B cell (primary cell): ENCODE data around the gene LBR.

Experiments used
- EZH2 ChIP-seq: IDR thresholded peaks from 2 replicates; pipeline ENCODE4 v1.6.1; 2012; ENCODE audit warnings: borderline replicate concordance, low read depth, mild to moderate bottlenecking, moderate library complexity, low read length; ENCODE audit not compliant: insufficient read depth, poor library complexity, severe bottlenecking
- TF ChIP-seq, protein P1 (sequence below): fragments of 200-600 bp; IDR thresholded peaks from one replicate; pipeline ENCODE4 v1.8.0; 2022; ENCODE audit warnings: antibody characterized with exemption, mild to moderate bottlenecking

DNA sequence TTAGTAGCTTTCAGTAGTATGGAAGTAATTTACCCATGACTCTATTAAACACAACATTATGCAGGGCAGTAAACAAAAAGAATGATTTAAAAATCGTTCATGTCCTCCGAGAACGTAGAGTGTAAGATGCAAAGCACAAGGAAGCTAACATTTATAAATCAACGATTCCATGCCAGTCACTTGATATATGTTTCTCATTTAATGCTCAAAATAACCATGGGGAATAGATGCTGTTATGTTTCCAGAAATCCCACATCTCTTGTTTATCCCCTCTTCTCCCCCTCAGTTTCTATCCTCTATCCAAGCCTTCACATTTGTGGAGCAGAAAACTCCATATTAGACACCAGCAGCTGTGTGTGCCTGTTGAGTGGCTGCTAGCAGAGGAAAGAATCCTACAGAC lies 52.8 kb downstream of the LBR start:
- TF ChIP-seq, protein P1, sequence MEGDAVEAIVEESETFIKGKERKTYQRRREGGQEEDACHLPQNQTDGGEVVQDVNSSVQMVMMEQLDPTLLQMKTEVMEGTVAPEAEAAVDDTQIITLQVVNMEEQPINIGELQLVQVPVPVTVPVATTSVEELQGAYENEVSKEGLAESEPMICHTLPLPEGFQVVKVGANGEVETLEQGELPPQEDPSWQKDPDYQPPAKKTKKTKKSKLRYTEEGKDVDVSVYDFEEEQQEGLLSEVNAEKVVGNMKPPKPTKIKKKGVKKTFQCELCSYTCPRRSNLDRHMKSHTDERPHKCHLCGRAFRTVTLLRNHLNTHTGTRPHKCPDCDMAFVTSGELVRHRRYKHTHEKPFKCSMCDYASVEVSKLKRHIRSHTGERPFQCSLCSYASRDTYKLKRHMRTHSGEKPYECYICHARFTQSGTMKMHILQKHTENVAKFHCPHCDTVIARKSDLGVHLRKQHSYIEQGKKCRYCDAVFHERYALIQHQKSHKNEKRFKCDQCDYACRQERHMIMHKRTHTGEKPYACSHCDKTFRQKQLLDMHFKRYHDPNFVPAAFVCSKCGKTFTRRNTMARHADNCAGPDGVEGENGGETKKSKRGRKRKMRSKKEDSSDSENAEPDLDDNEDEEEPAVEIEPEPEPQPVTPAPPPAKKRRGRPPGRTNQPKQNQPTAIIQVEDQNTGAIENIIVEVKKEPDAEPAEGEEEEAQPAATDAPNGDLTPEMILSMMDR, result no peak
- TF ChIP-seq EZH2, result no peak
